DMS79 (cell line): ENCODE measurements around the gene UROS.

Experiments used
- DNase-seq: peaks from one replicate; lab custom pipeline; 2025; lab: John Stamatoyannopoulos, UW

Gene UROS

GRCh38 chr10:125836746-125837145 lies 13.7 kb upstream of the UROS start:
- no peak for DNase-seq

- DNase-seq = no peak
Observed at GRCh38 chr10:125828311-125828710, 5.3 kb upstream of the UROS start.

- no peak for DNase-seq
Observed at GRCh38 chr10:125827133-125827532, 4.1 kb upstream of the UROS start.

- no peak for DNase-seq
Observed at GRCh38 chr10:125824736-125825135, 1.7 kb upstream of the UROS start.

GRCh38 chr10:125823663-125824251 lies 699 bp upstream of the UROS start:
- no peak for DNase-seq

GRCh38 chr10:125820701-125821100 lies 2.4 kb downstream of the UROS start:
- DNase-seq = no peak

- DNase-seq = no peak
Observed at GRCh38 chr10:125817337-125817946, 5.6 kb downstream of the UROS start.

GRCh38 chr10:125816548-125816947 lies 6.5 kb downstream of the UROS start:
- DNase-seq = no peak

GRCh38 chr10:125815764-125816163 lies 7.3 kb downstream of the UROS start:
- DNase-seq = no peak

- peak; percentile 14 for DNase-seq
Observed at GRCh38 chr10:125812128-125812750, 10.8 kb downstream of the UROS start.

- no peak for DNase-seq
Observed at GRCh38 chr10:125811251-125811650, 11.8 kb downstream of the UROS start.

- DNase-seq = no peak
Observed at GRCh38 chr10:125808047-125808446, 15.0 kb downstream of the UROS start.

- no peak for DNase-seq
Observed at GRCh38 chr10:125802739-125803138, 20.3 kb downstream of the UROS start.

- DNase-seq = peak; percentile 15
Observed at GRCh38 chr10:125802131-125802530, 20.9 kb downstream of the UROS start.

GRCh38 chr10:125801574-125801973 lies 21.5 kb downstream of the UROS start:
- no peak for DNase-seq

GRCh38 chr10:125799451-125800182 lies 23.4 kb downstream of the UROS start:
- DNase-seq = no peak

- DNase-seq = no peak
Observed at GRCh38 chr10:125797994-125798662, 24.9 kb downstream of the UROS start.

- no peak for DNase-seq
Observed at GRCh38 chr10:125797424-125797823, 25.6 kb downstream of the UROS start.

- no peak for DNase-seq
Observed at GRCh38 chr10:125795637-125796190, 27.3 kb downstream of the UROS start.

GRCh38 chr10:125795128-125795527 lies 27.9 kb downstream of the UROS start:
- no peak for DNase-seq

- DNase-seq = no peak
Observed at GRCh38 chr10:125792342-125793300, 30.4 kb downstream of the UROS start.
